GM18868 (cell line): ENCODE measurements around the gene RBM19.

Experiments used
- ATAC-seq: cut with Tn5 transposase; IDR thresholded peaks from one replicate; pipeline ENCODE4 v1.9.1; 2021; ENCODE audit warnings: mild to moderate bottlenecking, moderate library complexity; ENCODE audit not compliant: unreplicated experiment

Gene RBM19

GRCh38 chr12:113959096-113959495, 7.0 kb downstream of the RBM19 start:
- ATAC-seq, result no peak

GRCh38 chr12:113958108-113958507, 8.0 kb downstream of the RBM19 start:
- ATAC-seq, result no peak

- ATAC-seq, result no peak
Measured at GRCh38 chr12:113957627-113958026, 8.5 kb downstream of the RBM19 start.

GRCh38 chr12:113955109-113955970, 10.8 kb downstream of the RBM19 start:
- ATAC-seq, result no peak

- ATAC-seq, result no peak
Measured at GRCh38 chr12:113954547-113954946, 11.6 kb downstream of the RBM19 start.

- no peak for ATAC-seq
Measured at GRCh38 chr12:113950873-113951272, 15.3 kb downstream of the RBM19 start.

- no peak for ATAC-seq
Measured at GRCh38 chr12:113949321-113950305, 16.5 kb downstream of the RBM19 start.

- ATAC-seq, result no peak
Measured at GRCh38 chr12:113948151-113948914, 17.8 kb downstream of the RBM19 start.

GRCh38 chr12:113946175-113946574, 19.9 kb downstream of the RBM19 start:
- no peak for ATAC-seq

- no peak for ATAC-seq
Measured at GRCh38 chr12:113945174-113946173, 20.7 kb downstream of the RBM19 start.

- ATAC-seq, result no peak
Measured at GRCh38 chr12:113942209-113942608, 23.9 kb downstream of the RBM19 start.

- ATAC-seq, result no peak
Measured at GRCh38 chr12:113941208-113941486, 25.0 kb downstream of the RBM19 start.

GRCh38 chr12:113940357-113941207, 25.5 kb downstream of the RBM19 start:
- no peak for ATAC-seq

GRCh38 chr12:113939867-113940266, 26.3 kb downstream of the RBM19 start:
- ATAC-seq, result no peak

- no peak for ATAC-seq
Measured at GRCh38 chr12:113938471-113938870, 27.7 kb downstream of the RBM19 start.

GRCh38 chr12:113936460-113936859, 29.7 kb downstream of the RBM19 start:
- no peak for ATAC-seq

- ATAC-seq, result no peak
Measured at GRCh38 chr12:113935459-113935858, 30.7 kb downstream of the RBM19 start.

GRCh38 chr12:113934946-113935345, 31.2 kb downstream of the RBM19 start:
- no peak for ATAC-seq
